LNCAP (cell line): ENCODE data around the gene CCNE1.

ENCODE experiments used
- TF ChIP-seq, protein P1 (sequence below): fragments of 450-650 bp; IDR thresholded peaks from 2 replicates; pipeline ENCODE4 v1.5.1; 2017; ENCODE audit warnings: mild to moderate bottlenecking

Gene CCNE1

DNA sequence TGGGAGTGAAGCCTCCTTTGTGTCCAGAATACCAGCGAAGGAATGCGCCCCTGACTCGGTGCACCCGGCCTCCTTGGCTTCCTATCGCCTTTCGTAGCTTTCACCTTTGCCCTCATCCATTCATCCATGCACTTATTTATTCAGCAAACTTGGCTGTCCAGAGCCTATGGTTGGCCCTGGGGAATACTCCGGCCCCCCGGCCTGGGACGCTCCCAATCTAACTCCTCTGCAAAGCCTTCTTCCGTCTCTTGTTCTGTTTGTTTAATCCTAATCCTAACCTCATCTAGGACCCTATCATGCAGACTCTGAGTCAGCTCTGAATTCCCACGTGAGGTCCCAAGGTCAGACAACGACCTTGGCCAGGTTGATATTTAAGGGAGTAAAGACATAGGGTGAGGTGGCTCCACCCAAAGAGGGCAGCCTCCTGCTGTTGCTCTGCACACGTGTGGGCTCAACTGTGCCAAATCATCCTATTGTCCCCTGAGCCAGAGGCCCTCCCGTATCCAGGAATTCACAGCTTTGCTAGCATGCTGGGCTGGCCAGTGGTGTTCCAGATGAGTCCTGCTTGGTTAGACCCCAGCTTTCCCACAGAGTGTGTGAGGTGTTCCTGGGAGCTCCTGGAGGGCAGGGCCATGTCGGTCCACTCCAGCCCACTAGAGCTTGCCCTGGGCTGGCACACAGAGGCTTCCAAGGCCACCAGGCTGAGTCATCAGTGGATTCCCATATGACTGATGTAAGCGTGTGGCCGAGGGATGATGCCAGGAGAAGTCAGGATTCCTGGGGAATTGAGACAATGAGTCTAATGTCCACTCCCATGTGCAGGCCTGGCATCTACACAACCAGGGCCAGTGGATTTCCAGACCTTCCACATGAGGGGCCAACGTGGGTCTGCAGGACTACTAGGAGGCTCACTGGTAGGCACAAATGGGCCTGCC is 6.5 kb upstream of the CCNE1 start:
- TF ChIP-seq, protein P1, sequence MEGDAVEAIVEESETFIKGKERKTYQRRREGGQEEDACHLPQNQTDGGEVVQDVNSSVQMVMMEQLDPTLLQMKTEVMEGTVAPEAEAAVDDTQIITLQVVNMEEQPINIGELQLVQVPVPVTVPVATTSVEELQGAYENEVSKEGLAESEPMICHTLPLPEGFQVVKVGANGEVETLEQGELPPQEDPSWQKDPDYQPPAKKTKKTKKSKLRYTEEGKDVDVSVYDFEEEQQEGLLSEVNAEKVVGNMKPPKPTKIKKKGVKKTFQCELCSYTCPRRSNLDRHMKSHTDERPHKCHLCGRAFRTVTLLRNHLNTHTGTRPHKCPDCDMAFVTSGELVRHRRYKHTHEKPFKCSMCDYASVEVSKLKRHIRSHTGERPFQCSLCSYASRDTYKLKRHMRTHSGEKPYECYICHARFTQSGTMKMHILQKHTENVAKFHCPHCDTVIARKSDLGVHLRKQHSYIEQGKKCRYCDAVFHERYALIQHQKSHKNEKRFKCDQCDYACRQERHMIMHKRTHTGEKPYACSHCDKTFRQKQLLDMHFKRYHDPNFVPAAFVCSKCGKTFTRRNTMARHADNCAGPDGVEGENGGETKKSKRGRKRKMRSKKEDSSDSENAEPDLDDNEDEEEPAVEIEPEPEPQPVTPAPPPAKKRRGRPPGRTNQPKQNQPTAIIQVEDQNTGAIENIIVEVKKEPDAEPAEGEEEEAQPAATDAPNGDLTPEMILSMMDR: no peak

DNA sequence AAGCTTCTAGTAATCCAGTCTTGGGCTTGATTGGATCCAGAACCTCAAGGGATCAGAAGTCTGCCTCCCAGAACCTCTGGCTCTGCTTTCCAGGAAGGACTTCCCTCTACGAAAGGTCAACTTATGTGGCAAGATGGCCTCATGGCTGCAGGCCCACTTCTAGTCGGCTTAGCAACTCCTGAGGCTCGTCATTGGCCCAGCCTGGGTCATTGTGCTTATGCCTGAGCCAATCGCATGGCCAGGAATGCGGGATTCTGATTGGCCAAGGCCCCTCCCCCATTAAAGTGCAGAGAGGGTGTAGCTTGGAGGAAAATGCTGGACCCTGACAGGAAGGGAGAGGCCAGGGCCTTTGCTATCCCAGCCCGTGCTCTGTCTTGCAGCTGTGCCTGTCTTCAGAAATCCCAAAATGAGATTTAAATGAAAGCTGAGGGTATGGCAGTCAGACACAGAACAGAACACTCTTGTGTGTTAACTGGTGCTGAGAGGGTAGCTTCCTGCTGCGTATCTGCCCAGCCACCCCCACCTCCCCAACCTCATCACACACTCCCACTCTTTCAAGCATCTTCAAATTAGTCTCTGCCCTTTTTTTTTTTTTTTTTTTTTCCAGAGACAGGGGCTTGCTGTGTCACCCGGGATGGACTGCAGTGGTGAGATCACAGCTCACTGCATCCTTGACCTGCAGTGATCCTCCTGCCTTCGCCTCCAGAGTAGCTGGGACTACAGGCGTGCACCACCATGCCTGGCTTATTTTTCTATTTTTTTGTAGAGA is 5.5 kb upstream of the CCNE1 start:
- TF ChIP-seq, protein P1: no peak

DNA sequence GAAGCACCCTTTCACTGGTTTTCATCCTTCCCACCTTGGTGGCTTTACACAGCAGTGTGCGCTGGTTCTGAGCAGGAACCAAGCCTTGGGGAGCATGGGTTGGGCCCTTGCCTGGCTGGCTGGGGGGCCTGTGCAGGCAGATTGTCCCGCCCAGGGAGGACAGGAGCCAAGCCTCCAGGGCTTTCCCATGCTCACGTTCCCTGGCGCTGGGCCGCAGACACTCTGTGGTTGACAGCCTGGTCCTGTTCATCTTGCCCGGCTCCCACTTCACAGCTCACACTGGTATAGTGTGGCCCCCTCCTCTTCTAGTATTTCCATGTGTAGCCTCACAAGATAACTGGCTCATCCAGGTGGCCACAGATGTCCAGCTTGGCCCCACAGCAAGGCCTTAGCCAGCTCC is 4.6 kb upstream of the CCNE1 start:
- TF ChIP-seq, protein P1: no peak

DNA sequence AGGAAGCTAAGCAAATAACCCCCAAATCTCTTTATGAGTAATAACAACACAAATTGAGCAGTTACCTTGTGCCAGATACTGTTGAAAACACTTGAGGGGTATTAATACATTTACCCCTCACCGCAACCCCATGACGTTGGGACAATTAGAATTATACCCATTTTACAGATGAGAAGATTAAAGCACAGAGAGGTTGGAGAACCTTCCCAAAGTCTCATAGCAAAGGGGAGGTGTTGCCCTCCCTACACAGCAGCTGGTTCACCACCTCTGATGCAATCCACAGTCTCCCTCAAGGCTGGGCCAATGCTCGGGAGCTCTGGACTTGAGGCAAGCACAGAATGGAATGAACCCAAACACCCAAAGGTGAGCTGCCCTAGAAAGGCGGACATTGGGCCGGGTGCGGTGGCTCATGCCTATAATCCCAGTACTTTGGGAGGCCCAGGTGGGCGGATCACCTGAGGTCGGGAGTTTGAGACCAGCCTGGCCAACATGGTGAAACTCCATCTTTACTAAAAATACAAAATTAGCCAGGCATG is 3.9 kb upstream of the CCNE1 start:
- TF ChIP-seq, protein P1: no peak

DNA sequence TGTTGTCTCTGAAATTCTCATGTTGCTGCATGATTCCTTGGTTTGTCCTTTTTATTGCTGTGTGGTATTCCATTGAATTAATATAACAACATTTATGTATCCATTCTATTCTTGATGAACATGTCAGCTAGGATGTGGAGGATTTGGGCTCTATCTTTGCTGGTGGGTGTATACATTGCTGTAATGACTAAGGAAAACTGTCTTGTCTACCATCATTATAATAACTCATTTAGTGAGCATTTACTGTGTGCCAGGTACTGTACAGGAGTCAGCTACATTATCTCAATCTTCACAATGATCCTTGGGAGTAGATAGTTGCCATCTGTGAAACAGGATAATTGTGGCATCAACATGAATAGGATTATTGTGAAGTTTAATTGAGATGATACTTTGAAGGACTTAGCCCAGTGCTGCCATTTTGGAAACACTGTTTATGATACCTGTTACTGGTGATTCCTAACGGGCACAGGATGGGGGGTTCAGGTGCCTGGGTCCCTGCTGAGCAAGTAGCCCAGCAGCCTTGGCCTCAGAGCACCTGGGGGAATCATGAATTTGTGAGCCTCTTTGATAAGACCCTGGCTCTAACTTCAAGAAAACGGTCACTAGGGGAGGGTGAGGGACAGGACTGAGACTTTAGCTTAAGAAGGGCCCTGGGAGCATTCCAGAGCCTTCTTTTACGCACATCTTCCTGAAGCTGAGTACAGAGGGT is 1.8 kb upstream of the CCNE1 start:
- TF ChIP-seq, protein P1: no peak

DNA sequence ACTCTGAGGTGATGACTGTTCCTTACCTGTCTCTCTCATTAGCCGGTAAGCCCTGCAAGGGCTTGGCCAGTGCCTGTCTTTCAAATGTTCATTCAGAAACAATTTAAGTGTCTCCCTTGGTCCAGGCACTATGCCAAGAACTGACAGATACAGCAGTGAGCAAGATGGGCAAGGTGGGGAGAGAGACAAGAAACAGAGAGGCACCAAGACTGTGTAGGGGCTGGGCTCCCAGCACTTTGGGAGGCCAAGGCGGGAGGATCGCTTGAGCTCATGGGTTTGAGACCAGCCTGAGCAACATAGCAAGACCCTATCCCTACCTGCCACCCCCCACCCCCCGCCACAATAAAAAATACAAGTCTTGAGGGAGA is 1.3 kb upstream of the CCNE1 start:
- TF ChIP-seq, protein P1: no peak
